ENCODE results near the gene RAB44. TPM values are rescaled to one million over a fixed set of nuclear protein-coding genes. Genes with fewer than 3 reads are reported as not detected.

RAB44 gene
- polyA plus RNA-seq, 1 experiment: 0.04 TPM

DNA sequence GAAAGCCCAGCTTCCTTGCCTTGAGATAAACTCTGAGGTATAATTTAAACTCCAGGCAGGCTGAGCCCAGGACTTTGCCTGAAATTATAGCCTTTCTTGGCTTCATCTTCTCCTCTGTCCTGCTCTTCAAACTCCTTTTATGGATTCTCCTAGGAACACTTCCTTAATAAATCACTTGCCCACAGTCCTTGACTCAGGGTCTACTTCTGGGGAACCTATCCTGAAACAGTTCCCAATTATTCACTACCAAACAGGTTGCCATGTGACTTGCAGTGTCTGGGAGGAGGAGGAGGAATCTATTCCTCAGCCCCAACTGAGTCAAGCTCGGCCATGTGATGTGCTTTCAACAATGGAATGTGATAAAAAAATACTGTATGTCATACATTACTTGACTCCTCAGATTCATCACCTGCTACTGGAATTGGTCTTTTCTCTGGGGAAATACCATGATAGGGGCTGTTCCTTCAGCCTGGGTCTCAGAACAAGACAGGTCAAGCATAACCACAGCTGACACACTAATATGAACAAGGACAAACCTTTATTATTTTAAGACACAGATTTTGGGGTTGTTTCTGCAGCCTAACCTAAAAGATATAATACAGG is 39.6 kb upstream of the RAB44 start:
- Histone ChIP-seq H3K36me3 (ENCODE audit: control insufficient read depth, insufficient read depth, low read length) (no peaks in the 10 kb centered on the region), H3K4me3 (ENCODE audit: low read depth, low read length) (no peak overlapping the region), H3K27me3 (ENCODE audit: control insufficient read depth, insufficient read depth, low read length) (peaks cover 2% of the 10 kb centered on the region; the same call in 1 of the 2 replicates)
- POLR2A ChIA-PET: interaction anchor here (0.6 kb wide), 1 partner anchor 8 kb away, joined by 3 read pairs; no protein-coding TSS in a partner anchor
- TF ChIP-seq, protein P1, sequence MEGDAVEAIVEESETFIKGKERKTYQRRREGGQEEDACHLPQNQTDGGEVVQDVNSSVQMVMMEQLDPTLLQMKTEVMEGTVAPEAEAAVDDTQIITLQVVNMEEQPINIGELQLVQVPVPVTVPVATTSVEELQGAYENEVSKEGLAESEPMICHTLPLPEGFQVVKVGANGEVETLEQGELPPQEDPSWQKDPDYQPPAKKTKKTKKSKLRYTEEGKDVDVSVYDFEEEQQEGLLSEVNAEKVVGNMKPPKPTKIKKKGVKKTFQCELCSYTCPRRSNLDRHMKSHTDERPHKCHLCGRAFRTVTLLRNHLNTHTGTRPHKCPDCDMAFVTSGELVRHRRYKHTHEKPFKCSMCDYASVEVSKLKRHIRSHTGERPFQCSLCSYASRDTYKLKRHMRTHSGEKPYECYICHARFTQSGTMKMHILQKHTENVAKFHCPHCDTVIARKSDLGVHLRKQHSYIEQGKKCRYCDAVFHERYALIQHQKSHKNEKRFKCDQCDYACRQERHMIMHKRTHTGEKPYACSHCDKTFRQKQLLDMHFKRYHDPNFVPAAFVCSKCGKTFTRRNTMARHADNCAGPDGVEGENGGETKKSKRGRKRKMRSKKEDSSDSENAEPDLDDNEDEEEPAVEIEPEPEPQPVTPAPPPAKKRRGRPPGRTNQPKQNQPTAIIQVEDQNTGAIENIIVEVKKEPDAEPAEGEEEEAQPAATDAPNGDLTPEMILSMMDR (IDR thresholded peaks at IDR 0.05; ENCODE audit: insufficient read depth, low read depth, low read length): no peak
- DNase-seq (ENCODE audit: low read depth): peak; percentile 63
- CTCF ChIA-PET: interaction anchor here (0.8 to 1.3 kb wide), 2 partner anchors 28 to 43 kb away, joined by 3 read pairs; no protein-coding TSS in a partner anchor

DNA sequence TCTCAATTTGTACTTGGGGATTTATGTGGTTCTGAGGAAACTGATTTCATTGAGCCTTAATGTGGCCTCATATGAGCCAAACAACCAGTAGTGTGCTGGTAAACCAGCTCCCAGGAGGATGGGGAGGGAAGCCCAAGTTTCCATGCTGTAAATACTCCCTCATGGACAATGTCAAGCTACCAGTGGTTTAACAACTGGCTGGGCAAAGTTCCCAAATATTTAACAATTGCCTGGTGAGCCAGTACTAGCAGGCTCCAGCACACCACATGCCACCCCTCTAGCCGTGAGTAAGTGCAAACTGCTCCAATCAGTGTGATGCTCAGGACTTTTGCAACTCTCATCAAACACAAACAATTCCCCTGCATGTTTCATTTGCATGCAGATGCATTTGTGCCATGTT is 38.4 kb upstream of the RAB44 start:
- ChIA-PET CTCF (interaction anchor here (0.6 to 2.0 kb wide), 3 partner anchors 14 to 1708 kb away, joined by 3 to 6 read pairs (median 3); no protein-coding TSS in a partner anchor), POLR2A (no interaction called here)
- TF ChIP-seq, protein P1 (IDR thresholded peaks at IDR 0.05; ENCODE audit: insufficient read depth, low read depth, low read length): no peak
- no peak overlapping the region for H3K4me3 ChIP-seq (ENCODE audit: low read depth, low read length)
- H3K36me3 ChIP-seq (ENCODE audit: control insufficient read depth, insufficient read depth, low read length): no peaks in the 10 kb centered on the region
- H3K27me3 ChIP-seq (ENCODE audit: control insufficient read depth, insufficient read depth, low read length): peaks cover 2% of the 10 kb centered on the region; the same call in 1 of the 2 replicates
- DNase-seq (ENCODE audit: low read depth): peak; percentile 60

DNA sequence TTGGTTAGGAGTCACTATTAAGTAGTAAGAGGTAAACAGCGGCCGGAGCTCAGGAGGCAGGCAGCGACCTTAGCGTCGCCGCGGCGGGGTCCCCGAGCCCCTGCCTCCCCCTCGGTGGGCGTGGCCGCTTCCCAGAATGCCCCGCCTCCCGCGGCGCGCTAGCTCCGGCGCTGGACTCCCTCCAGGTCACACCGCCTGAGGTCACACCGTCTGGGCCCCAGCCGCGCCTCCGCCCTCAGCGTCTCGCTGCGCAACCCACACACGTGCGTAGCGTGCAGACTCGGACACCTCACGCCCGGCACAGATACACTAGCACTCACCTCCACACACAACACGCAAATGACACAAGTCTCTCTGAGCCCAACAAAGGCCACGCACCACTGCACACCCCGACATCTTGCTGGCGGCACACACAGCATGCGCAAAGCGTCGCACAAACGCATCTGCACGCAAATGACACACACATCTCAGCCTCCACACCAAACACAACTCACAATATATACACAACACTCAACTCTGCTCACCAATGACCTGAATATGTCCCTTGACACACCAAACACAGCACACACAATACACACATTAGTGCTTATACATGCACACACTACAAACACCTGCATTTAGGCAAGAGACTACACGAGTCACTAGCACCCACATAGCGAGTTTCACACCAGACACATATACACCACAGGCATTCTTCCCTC is 36.7 kb upstream of the RAB44 start:
- POLR2A ChIA-PET: no interaction called here
- no peak overlapping the region for H3K4me3 ChIP-seq (ENCODE audit: low read depth, low read length)
- DNase-seq (ENCODE audit: low read depth): no peak
- CTCF ChIA-PET: interaction anchor here (0.9 to 2.0 kb wide), 4 partner anchors 11 to 45 kb away, joined by 3 to 7 read pairs (median 4); partner anchors contain the start of gene CDKN1A
- TF ChIP-seq, protein P1 (IDR thresholded peaks at IDR 0.05; ENCODE audit: insufficient read depth, low read depth, low read length): no peak
- H3K27me3 ChIP-seq (ENCODE audit: control insufficient read depth, insufficient read depth, low read length): no peaks in the 10 kb centered on the region
- H3K36me3 ChIP-seq (ENCODE audit: control insufficient read depth, insufficient read depth, low read length): no peaks in the 10 kb centered on the region

DNA sequence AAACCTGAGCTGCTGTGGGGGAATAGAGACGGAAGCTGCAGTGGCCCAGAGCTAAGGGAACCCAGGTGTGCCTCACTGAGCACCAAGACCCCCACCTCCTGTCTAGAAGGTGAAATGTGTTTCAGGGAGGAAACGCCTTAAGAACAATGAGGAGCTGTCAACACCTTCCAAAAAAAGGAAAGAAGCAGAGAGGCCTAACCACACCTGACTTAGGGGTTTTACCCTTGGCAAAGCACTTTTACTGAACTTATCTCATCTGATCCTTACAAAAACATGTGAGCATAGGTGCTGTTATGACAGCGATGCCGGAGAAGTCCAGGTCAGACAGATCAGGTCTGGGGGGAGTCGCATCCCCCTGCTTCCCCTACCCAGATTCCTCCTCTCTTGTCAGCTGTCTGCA is 35.2 kb upstream of the RAB44 start:
- ChIA-PET POLR2A (no interaction called here), CTCF (no interaction called here)
- H3K4me3 ChIP-seq (ENCODE audit: low read depth, low read length): no peak overlapping the region
- DNase-seq (ENCODE audit: low read depth): no peak
- no peaks in the 10 kb centered on the region for H3K27me3 ChIP-seq (ENCODE audit: control insufficient read depth, insufficient read depth, low read length)
- H3K36me3 ChIP-seq (ENCODE audit: control insufficient read depth, insufficient read depth, low read length): no peaks in the 10 kb centered on the region
- TF ChIP-seq, protein P1 (IDR thresholded peaks at IDR 0.05; ENCODE audit: insufficient read depth, low read depth, low read length): no peak

DNA sequence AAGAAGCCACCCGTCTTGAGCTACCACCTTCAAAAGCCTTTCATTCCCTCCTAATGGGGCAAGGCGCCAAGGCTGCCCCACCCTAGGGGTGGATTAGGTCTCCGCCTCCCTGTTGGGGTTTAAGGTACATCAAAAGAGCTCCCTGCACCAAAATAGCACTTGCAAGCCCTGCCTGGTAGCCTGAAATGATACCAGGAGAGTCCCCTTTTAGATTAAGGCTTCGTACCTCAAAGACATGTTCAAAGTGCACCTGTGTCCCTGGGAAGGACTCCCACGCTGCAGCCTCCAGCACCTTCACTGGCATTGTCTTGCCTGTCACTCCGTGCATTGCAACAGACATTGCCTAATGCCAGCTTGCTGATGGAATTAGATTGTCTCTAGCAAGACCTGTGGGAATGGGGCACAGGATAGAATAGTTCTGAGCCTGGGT is 34.8 kb upstream of the RAB44 start:
- H3K27me3 ChIP-seq (ENCODE audit: control insufficient read depth, insufficient read depth, low read length): no peaks in the 10 kb centered on the region
- H3K4me3 ChIP-seq (ENCODE audit: low read depth, low read length): no peak overlapping the region
- no peak for DNase-seq (ENCODE audit: low read depth)
- H3K36me3 ChIP-seq (ENCODE audit: control insufficient read depth, insufficient read depth, low read length): no peaks in the 10 kb centered on the region
- TF ChIP-seq, protein P1 (IDR thresholded peaks at IDR 0.05; ENCODE audit: insufficient read depth, low read depth, low read length): no peak
- ChIA-PET CTCF (interaction anchor here (0.6 kb wide), 1 partner anchor 9 kb away, joined by 3 read pairs; no protein-coding TSS in a partner anchor), POLR2A (no interaction called here)
